GM12864 (cell line): Measurements from ENCODE around the gene PLLP.

Experiments
- DNase-seq: peaks from one replicate; pipeline ENCODE4 v3.0.0-alpha.2; 2011; ENCODE audit warnings: low read depth
- H3K4me3 ChIP-seq: 2 replicates; pipeline ENCODE4 v1.5.1; 2011; ENCODE audit warnings: mild to moderate bottlenecking, low read depth, low read length, control low read depth
- TF ChIP-seq, protein P1 (sequence below): IDR thresholded peaks from 2 replicates; pipeline ENCODE4 v1.5.1; 2011; ENCODE audit warnings: low read depth, mild to moderate bottlenecking, moderate library complexity, low read length, control low read depth, inconsistent platforms; ENCODE audit errors: missing control alignments

PLLP gene

DNA sequence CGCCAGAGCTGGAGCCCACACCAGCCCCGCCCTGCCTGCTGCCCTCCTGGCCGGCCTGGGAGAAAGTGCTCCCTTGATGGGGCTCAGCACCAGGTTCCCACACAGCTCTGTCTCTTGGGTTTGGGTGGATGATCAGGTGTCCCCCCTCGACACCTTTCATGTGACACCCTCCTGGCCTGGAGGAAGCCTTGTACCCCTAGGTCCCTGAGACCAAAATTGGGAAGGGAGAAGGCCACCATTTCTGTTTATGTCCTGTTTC lies 19.4 kb upstream of the PLLP start:
- H3K4me3 ChIP-seq, result no peak overlapping the region
- TF ChIP-seq, protein P1, sequence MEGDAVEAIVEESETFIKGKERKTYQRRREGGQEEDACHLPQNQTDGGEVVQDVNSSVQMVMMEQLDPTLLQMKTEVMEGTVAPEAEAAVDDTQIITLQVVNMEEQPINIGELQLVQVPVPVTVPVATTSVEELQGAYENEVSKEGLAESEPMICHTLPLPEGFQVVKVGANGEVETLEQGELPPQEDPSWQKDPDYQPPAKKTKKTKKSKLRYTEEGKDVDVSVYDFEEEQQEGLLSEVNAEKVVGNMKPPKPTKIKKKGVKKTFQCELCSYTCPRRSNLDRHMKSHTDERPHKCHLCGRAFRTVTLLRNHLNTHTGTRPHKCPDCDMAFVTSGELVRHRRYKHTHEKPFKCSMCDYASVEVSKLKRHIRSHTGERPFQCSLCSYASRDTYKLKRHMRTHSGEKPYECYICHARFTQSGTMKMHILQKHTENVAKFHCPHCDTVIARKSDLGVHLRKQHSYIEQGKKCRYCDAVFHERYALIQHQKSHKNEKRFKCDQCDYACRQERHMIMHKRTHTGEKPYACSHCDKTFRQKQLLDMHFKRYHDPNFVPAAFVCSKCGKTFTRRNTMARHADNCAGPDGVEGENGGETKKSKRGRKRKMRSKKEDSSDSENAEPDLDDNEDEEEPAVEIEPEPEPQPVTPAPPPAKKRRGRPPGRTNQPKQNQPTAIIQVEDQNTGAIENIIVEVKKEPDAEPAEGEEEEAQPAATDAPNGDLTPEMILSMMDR, result no peak
- DNase-seq, result no peak

DNA sequence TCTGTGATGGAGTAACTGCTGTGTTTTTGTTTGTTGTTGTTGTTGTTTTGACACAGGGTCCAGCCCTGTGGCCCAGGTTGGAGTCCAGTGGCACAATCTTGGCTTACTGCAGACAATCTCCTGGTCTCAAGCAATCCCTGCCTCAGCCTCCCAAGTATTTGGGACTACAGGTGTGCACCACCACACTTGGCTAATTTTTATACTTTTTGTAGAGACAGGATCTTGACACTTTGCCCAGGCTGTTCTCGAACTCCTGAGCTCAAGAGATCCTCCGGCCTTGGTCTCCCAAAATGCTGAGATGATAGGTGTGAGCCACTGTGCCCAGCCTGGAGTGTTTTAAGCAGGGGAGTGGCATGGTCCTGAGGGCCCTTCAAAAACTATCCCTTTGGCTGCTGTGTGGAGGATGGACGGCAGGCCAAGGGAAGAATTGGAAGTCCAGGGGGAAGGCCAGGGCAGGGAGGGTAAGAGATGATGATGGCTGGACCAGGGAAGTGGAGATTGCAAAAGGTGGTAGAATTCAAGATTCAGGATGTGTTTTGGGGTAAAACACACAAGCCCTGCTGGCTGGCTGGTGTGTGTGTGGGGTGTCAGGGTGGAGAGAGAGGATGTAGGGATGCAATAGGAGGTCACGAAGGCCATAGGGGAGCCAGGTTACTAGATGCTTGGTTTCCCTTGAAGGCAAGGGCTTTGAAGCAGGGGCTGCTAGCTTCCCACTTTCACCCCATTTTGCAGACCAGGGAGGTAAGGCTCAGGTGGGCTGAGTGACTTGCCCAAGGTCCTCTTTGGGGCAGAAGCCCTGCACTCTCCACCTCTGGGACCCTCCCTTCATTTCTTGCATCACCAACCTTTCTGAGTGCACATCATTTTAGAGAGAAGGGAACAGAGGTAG lies 18.8 kb upstream of the PLLP start:
- no peak for DNase-seq
- no peak overlapping the region for H3K4me3 ChIP-seq
- TF ChIP-seq, protein P1, result no peak

DNA sequence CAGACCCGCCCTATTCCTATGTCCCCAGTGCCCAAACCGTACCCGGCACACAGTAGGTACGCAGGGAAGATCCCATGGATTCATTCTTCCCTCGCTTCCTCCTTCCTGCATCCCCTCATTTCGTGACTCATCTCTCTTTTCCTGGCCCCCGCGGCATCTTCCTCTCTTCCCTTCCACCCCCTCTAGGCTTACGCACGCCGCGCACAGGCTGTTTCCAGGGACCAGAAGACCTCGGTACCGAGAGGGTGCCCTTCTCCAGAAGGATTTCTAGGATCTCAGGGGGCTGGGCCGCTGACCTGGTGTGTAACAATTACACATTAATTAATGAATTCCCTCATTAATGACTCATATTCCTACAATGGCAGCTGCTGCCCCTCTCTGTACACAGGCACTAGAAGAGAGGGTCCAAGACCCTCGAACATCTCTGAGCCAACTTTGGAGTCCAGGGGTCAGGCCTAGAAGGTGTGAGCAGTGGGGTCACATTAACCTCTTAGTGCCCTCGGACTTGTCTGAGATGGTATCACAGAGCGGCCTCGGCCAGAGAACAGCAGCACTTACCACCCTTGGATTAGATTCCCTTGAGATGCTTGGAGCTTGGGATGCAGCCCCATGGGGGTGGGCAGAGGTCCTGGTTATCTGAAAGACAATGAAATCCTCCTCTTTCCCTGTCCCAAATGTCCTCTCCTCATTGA lies 16.8 kb upstream of the PLLP start:
- H3K4me3 ChIP-seq, result no peak overlapping the region
- TF ChIP-seq, protein P1, result no peak
- DNase-seq, result no peak

DNA sequence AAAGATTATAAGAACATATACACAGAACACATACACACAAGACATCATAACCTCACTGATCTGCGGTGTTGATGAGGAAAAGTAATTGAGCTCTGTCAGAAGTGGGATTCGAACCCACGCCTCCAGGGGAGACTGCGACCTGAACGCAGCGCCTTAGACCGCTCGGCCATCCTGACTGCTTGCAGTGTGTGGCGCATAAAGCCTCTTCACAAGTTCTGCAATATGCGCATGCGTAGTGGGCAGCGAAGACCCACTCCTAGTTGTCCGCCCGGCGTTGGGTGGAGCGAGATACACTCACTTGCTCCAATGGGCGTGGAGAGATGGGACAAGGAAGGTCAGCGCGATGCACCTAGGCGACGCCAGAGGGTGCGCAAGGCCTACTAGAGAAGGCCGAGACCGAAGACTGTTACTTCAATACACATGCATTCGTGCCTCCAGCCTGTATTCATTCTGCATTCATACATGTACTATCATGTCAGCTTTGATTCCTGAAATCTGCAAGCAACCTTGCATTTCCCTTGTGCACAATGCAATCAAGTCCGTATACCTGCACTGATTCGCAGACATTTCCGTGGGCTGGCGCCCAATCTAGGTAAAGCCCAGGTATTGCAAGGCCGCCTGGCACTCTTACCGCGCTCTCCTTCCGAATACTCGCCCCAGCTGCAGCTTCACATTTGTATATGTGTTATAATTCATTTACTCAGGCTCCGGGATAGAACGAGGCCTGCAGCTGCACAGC lies 16.1 kb upstream of the PLLP start:
- DNase-seq, result peak; percentile 97
- TF ChIP-seq, protein P1, result peak; percentile 99
- H3K4me3 ChIP-seq, result peak overlapping the region; percentile 48; the same call in 1 of the 2 replicates

DNA sequence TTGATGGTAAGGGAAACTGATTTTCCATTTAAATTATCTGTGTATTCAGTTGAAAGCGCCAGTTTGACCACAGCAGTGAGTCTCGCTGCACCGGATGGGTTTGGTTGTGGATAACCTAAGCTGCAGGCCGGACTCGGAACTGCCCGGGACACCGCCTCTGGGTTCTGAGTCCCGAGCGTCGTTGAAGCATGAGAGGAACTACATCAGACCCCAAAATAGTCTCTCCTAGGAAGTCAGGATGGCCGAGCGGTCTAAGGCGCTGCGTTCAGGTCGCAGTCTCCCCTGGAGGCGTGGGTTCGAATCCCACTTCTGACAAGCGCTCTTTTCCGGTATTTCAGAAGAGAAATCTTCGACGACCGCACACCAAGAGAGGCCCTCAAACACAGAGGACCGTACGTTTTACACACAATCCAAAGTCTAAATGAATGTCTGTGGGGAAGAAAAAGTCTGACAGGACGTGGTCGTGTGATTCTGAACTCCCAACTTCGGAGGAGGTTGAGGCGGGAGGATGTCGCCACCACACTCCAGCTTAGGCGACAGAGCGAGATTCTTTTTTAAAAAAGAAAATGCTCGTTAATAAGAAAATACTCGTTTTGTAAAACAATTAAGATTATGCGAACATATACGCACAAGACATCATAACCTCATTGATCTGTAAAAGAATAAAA lies 15.4 kb upstream of the PLLP start:
- peak overlapping the region; percentile 48 for H3K4me3 ChIP-seq
- peak; percentile 89 for DNase-seq
- TF ChIP-seq, protein P1, result peak; percentile 25

DNA sequence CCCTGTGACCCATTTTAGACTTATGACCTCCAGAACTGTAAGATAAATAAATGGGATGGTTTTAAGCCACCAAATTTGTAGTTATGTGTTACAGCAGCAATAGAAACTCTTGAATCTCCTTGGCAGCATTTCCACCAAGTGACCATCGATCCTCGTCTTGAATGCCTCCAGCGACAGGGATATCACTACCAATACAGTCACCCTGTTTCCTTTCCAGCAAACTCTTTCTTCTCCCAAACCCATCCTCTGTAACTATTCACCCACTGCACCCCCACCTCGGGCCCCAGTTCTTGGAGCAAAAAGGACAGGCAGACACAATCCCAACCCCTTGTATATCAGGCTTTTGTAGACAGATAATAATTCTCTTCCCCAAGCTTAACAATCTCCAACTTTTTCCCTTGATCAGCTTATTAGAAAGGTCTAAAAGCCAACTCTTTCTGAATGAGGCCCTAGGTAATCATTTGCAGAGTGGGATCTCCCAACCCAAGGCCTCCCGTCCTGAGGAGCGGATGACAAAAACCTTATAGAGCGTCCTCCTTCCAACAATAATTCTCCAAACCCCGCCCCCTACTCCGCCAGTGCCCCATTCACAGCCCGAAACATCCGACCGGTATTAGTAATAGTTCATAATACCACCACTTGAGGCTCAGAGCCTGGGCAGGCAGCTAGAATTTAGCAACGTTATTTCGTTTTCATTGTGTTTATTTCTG lies 14.7 kb upstream of the PLLP start:
- TF ChIP-seq, protein P1, result no peak
- DNase-seq, result no peak
- peak overlapping the region; percentile 48 for H3K4me3 ChIP-seq
